Articular chondrocyte of knee joint (primary cell): ENCODE data around the gene SKA2. TPM values are rescaled to one million over a fixed set of nuclear protein-coding genes. Genes with fewer than 3 reads are reported as not detected.

Experiments
- small RNA-seq: library from RNA; depleted of rRNA; stranded (forward); fragments of <200 nt; gene quantifications from one replicate; pipeline ENCODE3, GENCODE V24; 2012
- total RNA-seq: library from RNA; depleted of rRNA; stranded (reverse); fragments of >200 nt; gene quantifications from 2 replicates; pipeline ENCODE4 v1.2.3, GENCODE V29; 2012

The SKA2 gene, protein sequence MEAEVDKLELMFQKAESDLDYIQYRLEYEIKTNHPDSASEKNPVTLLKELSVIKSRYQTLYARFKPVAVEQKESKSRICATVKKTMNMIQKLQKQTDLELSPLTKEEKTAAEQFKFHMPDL
- 60.1 and 80.3 TPM in 2 replicates for total RNA-seq

DNA sequence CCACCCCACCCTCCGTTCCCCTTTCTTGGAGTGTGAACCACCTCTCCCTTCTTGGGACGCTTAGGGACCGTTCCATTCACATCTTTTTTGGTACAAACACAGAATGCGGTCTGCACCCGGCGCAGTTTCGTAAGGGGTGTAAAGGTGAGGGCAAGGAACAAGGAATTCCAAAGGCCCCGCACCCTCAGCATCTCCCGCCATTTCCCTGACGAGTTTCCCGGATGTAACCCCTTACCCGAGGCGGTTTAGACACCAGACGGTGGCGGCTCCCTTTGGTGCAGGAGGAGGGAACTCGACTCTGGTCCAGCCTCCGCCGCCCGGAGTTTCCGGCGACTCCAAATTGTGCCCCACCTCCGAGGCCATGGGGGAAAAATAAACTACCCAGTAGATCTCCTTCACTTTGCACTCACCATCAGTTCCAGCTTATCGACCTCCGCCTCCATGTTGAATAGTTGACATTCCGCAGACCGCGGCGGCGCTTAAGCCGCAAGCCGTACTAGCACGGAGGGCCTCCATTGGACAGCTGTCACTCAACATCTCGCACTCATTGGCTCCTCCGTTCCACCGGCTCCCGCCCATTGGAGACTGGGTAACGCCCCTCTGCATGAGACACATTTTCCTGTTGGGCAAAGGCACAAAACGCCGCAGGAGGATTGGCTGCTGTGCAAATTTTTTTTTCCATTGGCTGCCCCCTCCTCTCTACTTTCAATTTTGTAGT, at the start of gene SKA2:
Gene SKA2 (minus strand): TSS at position 466 of the 718 bp plus-strand sequence. CDS start 23 bp downstream, at position 443.

DNA sequence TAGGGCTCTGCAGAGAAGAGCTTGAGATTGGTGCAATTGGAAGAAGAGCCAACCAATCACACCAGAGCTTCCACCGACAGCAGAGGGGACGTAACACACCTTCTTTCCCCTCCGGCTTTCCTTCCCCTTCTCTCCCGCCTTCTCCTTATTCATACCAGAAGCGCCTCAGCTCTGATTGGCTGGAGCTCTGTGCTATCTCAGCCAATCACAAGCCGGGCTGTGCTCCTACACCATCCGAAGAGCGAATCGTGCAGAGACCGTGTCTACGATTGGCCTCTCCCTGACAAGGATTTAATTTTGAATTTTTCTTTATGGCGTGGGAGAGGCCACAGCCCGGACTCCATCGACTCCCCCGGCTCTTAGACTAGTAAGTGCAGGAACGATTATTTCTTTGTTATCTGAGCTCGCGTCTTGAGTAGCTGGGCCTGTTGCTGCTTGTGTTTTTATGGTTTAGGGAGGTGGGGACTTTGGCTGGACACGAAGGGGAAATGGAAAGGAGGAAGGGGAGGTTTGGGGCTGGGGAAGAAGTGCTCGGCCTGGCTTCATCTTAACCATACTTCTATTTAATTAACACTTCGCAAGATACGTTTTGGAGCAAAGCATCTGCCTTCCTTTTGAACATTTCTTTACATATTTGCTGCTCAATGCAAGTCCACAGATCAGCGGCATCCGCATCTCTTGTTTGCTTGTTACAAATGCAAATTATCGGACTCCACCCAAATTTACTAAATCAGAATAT, 622 bp upstream of the SKA2 start, which contains the start of gene PRR11:
Gene PRR11 (plus strand): TSS at position 308 of the 739 bp plus-strand sequence. CDS start 14,007 bp downstream, outside the sequence.

DNA sequence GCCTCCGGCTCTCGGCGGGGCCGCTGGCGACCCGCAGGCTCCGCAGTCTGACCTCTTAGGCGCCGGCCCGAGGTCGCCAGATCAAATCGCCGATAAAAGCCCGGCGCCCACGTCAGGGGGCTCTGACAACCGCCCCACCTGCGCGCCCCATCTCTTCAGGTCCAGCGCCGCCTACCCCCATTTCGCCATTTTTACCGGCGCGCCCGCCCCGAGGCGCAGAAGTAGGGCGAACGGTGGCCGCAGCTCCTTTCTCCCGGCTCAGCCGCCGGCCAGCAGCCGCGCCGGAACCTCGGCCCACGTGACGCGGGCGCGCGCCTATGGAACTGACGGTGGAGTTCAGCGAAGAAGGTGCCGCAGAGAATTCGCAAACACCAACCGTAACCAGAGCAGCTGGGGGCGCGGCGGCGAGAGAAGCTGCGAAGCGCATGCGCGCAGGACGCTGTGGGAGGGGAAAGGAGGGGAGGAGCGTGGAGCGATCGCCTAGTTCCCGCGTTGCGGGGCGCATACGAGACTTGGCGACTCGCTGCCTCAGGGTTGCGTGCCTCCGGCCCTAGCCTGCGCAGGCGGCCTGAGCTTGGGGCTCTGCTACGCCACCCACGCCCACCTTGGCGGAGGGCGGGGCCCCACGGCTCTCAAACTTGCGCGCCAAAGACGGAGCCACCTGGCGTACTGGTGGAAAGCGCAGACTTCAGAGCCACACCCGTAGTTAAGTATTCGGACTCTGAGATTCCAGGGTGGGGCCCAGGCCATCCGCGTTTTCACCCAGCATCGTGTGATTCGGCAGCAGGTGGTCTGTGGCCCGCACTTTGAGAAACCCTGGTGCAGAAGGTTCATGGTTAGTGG, 48.3 kb downstream of the SKA2 start, which contains the start of gene TRIM37:
Gene TRIM37 (minus strand): TSS at position 418 of the 843 bp plus-strand sequence. CDS start 419 bp downstream, outside the sequence.

Small RNA genes within 50 kb of the gene (small RNA-seq; reads per million reads assigned to genes)
- 1,731 reads per million, percentile 99 among the genes with 10 or more reads in this experiment for gene MIR301A
- gene MIR454: 186 reads per million, percentile 98 among the genes with 10 or more reads in this experiment
- gene RNU2-58P: 0.15 reads per million

Other genes starting within 250 kb of the SKA2 start
- gene TRIM37, start 48.3 kb downstream of the SKA2 start, total RNA-seq: 43.6 and 43.7 TPM in 2 replicates
- 72.1 and 254 TPM in 2 replicates for gene PRR11, start 560 bp upstream of the SKA2 start, total RNA-seq
- 21.3 and 23.0 TPM in 2 replicates for gene SMG8, start 54.8 kb upstream of the SKA2 start, total RNA-seq
- gene GDPD1, start 65.3 kb upstream of the SKA2 start, total RNA-seq: 0.39 and 0.86 TPM in 2 replicates
- 13.9 and 20.2 TPM in 2 replicates for gene YPEL2, start 176.5 kb upstream of the SKA2 start, total RNA-seq